HG03064 (cell line): Measurements from ENCODE around the gene FHAD1.

Experiments
- ATAC-seq: cut with Tn5 transposase; IDR thresholded peaks from one replicate; pipeline ENCODE4 v1.9.1; 2021; ENCODE audit warnings: low read depth; ENCODE audit not compliant: unreplicated experiment

The FHAD1 gene

DNA sequence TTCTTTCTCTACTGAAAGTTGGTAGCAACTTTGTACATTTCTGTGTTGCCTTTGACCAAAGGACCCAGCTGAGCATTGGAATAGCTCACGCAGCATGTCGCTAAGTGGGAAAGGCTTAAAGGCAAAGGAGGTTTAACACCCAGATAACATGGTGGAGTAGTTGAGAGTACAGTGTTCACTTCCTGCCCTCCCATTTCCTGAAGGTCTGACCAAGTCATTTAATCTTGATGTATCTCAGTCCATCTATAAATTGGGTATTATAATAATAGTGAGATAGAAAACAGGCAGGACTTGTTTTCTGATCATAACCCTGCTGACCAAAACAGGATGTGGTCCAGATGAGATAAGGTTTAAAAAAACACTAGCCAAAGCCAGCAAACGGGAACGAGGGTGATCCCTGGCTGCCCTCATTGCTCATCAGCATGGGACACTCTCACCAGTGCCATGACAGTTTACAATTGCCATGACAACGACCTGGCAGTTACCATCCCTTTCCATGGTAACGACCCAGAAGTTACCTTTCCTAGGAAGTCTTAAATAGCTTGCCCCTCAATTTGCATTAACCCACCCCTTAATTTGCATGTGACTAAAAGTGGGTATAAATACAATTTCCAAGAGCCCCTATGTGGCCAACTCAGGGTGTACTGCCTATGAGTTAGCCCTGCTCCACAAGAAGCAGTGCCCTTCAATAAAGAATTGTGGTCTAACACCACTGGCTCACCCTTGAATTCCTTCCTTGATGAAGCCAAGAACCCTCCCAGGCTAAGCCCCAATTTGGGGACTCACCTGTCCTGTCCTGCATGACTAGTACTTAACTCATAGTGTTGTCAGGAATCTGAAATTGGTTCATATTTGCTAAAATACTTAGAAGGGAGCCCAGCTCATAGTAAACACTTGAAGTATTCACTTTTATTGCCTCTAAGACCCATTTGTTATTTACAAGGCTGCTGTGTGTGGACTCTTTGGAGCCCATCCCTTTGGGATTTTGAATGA is 28.4 kb upstream of the FHAD1 start:
- no peak for ATAC-seq

DNA sequence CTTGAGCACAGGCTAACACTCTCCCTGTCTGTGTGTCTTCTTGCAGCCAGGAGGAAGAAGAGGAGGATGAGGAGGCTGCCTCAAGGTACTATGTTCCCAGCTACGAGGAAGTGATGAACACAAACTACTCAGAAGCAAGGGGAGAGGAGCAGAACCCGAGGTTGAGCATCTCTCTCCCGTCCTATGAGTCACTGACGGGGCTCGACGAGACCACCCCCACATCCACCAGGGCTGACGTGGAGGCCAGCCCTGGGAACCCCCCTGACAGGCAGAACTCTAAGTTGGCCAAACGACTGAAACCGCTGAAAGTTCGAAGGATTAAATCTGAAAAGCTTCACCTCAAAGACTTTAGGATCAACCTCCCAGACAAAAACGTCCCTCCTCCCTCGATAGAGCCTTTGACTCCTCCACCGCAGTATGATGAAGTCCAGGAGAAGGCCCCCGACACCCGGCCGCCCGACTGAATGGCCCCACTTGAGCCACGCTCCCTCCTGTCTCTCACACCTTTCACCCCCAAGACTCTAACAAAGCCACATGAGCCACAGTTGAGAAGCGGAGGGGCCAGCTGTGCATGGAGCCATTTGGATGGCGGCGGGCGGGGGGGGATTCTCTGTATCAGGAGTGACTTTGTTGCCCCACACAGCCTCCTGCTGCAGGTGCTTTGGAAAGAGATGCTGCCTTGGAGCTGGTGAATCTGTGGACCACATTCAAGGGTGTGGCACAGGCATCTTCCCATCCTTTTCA is 27.6 kb upstream of the FHAD1 start:
- no peak for ATAC-seq

DNA sequence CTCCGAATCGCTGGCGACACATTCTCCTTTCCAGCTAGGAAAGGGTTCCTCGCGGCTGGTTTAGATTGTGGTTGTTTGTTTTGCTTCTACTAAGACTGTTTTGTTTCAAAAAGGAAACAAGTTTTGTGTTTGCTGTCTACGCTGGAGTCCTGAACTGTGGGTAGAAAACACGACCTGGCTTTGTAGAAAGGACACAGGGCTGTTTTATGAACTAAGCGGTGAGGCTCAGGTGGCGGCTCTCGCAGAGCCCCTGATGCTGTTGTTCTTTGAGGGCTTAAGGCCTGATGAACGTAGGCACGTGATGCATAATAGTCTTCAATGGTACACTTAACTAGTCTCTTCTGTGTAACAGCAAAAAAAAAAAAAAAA is 27.0 kb upstream of the FHAD1 start:
- no peak for ATAC-seq

DNA sequence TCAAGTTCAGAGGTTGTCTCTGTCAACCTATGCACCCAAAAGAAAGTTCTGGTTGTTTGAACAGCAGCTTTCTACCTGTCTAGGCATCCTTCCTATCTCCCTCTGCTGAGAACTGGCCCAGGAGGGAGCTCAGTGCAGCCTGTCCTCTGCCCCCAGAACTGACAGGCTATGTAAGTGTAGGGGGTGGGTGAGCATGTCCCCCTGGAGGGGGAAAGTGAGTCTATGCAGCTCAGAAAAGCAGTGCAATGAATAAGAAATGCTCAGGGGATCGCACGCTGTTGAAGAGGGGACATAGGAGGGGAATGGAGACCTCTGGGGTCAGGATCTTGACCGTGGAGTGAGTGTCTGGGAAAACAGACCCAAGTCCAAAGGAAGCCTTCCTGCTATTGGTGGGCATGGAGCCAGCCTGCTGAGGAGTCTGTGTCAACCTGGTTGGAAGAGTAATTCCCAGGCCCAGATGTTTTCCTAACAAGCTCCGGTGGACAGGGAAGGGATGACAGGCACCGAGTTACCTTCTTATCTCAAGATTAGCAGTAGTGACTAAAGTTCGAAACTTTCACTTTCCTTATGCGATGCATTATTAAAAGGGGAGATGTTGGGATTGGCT is 26.1 kb upstream of the FHAD1 start:
- no peak for ATAC-seq

DNA sequence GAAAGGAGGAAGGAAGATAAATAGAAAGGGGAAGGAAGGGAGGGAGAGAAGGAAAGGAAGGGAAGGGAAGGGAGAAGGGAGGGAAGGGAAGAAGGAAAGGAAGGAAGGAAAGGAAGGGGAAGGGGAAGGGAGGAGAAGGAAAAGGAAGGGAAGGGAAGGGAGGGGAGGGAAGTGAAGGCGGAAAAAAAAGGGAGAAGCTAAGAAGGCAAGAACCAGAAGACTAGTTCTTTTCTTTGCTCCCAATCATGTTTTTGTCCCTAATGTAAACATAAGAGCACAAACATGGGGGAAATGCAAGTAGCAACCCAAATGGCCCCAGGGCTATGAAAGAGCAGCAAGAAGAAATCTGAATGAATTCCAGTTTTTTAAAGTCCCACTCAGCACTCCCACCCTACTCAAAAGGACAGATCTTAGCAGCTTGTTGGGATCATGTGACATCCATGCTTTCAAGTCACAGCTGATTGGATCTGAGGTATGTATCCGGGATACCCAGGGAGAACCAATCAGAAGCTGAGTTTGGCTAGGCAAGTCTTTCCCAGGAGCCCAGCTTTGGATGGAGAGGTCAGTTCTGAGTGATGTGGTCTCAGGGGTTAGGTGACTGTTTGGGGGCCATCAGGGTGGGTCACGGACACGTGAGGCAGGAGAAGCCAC is 24.2 kb upstream of the FHAD1 start:
- no peak for ATAC-seq

DNA sequence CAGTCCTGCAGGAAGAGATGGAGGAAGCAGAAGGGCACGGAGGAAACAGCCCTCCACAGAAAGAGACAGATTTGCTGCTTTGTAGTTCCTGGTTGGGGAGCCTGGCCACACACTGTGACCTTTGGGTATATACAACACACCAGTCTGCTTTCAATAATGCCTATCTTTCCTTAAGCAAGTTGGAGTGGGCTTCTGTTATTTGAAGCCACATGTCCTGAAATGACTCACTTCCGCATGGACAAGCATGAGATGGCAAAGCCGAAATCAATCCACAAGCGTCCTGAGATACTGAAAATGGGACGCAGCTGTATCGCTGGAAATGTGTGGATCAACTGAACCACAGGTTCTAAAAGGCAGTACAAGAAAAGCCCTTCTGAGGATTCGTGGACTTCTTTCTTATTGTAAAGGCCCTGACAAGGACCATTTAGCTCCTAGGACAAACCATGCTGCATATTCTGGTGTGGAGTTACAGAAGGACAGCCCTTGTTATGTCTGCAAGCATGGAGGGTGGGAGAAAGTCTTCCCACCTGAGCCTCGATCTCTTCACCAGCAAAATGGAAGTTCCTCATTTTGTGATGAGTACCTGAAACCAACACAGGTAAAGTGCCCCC is 22.7 kb upstream of the FHAD1 start:
- no peak for ATAC-seq

DNA sequence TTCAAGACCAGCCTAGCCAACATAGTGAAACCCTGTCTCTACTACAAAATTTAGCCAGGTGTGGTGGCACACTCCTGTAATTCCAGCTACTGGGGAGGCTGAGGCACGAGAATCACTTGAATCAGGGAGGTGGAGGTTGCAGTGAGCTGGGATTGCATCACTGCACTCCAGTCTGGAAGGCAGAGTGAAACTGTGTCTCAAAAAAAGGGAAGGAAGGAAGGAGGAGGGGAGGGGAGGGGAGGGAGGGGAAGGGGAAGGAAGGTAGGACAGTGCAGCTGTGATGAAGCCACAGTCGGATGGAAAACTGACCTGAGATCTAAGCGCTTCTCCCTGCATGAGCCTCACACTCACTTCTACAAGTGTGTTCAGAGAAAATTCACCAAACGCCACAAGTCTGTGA is 22.0 kb upstream of the FHAD1 start:
- no peak for ATAC-seq

DNA sequence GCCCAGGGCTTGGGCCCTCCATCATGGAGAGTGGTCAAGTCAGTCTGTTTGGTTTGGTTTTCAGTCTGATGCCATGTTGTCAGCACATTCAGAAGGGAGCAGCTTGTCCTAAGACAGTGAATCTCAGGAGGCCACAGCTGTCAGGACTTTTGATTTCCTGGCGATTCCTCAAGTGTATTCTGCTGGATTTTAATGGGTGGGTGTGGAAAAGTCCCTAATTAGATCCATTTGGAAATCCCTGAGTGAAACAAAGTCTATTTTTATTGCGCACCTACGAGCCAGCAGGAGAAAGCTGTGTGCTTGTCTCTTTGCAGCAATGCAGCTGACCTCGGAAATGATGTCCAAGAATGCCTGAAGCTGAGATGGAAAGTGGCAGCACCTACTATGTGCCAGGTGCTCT is 21.6 kb upstream of the FHAD1 start:
- ATAC-seq, result no peak

DNA sequence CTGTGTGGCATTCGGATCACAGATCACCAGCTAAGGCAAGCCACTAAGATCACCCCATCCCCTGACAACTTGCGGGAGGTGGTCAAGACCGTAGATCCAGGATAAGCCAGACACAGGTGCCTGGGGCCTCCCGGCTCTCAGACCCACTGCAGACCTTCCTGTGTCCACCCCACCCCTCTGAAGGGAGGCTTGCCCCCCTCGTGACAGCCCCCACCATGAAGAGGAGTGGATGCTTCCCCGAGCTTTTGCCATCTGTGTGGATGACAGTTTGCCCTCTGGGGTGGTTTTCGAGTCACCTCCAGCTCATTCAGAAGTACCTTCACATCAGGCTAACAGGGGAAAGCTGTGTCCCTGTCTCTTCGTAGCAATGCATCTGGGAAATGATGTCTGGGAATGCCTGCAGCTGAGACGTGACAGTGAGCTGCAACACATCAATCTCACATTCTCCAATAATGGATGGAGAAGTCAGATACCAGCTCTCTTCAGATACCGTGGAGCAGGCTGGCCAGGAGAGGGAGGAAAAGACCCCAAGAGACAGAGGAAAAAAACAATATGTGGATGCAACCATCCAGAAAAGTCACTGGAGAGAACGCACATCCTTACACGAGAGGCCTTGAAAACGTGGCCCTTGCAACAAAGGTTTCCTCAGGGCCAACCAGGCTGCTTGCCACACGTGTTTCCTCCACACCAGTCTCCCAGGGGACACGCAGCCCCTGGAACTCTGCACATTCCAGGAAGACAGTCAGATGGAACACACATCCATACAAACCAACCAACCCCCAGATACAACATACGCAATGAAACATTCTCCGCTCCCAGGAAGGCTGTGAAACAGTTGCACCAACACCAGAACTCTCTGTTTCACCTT is 20.4 kb upstream of the FHAD1 start:
- ATAC-seq, result no peak

DNA sequence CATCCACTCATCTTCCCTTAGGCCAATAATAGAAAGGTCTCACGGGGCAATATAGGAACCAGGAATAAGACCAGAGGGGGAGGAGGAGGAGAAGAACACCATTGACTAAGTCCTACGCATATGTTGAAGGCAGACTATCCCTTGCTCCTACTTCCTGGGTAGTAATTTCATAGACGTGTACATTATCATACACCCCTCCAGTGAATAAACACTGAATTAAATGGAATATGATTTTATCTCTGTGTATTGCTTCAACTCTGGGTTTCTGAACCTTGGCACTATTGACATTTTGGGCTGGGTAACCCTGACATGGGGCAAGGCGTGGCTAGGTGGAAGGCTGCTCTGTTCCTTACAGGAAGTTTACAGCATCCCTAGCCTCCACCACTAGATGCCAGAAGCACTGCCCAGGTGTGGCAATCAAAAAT is 17.3 kb upstream of the FHAD1 start:
- no peak for ATAC-seq

DNA sequence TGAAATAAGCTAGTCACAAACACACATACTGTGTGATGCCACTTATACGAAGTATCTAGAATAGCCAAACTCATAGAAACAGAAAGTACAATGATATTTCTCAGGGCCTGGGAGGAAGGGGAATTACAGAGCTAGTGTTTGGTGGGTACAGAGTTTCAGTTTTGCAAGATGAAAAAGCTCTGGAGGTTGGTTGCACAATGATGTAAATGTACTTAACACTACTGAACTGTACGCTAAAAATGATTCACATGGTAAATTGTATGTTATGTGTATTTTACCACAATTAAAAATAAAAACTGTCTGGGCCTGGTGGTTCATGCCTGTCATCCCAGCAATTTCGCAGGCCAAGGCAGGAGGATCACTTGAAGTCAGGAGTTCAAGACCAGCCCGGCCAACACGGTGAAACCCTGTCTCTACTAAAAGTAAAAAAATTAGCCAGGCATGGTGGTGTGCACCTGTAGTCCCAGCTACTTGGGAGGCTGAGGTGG is 15.3 kb upstream of the FHAD1 start:
- peak; percentile 90 for ATAC-seq

DNA sequence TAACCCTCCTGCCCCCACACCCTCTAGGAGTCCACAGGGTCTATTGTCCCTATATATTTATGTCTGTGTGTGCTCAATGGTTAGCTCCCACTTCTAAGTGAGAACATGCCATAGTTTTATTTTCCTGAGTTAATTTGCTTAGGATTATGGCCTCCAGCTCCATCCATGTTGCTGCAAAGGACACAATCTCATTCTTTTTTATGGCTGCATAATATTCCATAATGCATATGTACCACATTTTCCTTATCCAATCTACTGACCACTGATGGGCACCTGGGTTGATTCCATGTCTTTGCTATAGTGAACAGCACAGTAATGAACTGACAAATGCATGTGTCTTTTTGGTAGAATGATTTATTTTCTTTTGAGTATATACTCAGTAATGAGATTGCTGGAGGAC is 13.3 kb upstream of the FHAD1 start:
- no peak for ATAC-seq

DNA sequence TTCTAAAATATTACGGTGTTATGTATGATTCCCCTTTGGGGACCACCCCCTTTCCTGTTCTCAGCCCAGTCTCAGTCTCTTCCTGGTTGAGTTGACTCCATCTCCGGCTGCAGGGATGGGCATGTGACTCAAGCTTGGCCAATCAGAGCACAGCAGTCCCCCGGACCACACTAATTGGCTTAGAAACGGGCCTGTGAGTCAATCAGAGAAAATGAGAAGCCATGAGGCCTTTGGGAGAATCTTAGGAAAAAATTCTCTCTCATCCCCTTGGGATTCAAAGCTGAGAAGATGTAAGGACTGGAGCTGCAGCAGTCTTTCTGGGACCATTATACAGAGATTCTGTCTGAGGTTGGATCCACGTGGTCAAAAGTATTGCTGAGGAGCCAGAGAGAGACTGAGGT is 10.7 kb upstream of the FHAD1 start:
- no peak for ATAC-seq

DNA sequence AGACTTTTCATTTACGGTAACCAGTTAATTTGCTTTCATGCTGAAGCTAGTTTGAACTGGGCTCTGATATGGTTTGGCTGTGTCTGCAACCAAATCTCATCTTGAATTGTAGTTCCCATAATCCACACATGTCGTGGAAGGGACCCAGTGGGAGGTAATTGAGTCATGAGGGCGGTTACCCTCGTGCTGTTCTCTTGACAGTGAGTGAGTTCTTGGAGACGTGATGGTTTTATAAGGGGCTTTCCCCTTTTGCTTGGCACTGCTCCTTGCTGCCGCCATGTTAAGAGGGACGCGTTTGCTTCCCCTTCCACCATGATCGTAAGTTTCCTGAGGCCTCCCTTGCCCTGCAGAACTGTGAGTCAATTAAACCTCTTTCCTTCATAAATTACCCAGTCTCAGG is 10.3 kb upstream of the FHAD1 start:
- no peak for ATAC-seq

DNA sequence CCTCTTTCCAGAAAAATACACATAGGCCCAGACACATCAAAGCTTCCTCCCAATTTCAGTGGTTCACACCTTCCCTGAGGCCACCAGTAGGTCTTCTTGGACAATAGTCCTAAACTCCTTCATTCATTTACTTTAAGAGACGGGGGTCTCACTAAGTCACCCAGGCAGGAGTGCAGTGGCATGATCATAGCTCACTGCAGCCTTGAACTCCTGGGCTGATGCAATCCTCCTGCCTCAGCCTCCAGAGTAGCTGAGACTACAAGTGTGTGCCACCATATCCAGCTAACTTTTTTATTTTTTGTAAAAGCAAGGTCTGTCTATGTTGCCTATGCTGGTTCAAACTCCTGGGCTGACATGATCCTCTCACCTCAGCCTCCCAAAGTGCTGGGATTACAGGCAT is 8.2 kb upstream of the FHAD1 start:
- no peak for ATAC-seq

DNA sequence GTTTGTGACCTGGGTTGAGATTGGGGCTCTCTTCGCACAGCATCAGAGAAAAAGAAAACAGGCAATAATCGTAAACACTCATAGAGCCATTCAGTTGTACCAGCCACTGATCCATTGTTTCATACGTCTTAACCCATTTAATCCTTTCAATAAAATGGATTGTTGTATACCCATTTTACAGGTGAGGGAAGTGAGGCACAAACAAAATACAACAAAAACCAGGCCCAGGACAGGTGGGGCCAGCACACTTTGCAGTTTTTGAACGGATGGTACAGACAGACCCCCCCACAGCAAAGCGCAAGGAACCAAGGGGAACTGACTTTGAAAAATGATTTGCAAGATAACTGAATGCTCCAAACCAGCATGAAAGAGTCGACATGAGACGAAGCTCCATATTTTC is 4.3 kb upstream of the FHAD1 start:
- no peak for ATAC-seq

DNA sequence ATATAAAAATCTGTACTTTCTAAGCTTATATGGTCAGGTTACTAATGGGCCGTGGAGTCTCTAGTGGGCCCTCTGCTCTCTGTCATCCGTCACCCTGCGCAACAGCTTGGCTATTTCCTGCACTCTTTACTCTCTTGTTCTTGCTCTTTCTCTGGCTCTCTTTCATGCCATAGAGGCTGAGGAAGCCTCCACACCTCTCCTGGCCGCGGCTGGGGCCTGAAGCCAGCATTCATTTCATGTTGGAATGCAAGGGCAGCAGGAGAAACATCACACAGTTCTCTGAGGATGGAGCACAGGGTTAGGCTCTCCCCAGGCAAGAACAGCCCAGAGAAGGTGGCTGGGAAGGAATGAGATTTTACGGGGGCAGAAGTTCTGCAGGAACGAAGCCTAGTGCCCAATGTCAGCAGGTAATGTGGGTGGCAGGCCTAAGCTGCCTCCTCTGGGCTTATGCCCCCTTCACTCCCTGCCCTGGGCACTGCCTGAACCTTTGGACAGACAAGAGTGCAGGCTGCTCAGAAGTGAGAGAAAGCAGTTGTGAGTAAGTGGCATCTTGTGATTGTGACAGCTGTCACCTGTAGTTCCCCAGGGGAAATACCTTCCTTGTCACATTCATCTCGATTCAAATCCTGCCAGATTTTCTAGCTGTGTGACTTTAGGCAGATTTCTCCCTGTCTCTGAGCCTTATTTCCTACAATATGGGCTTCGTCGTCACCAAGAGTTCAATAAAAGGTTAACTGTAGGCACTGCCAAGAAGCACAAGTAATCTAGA is 3.6 kb upstream of the FHAD1 start:
- no peak for ATAC-seq

DNA sequence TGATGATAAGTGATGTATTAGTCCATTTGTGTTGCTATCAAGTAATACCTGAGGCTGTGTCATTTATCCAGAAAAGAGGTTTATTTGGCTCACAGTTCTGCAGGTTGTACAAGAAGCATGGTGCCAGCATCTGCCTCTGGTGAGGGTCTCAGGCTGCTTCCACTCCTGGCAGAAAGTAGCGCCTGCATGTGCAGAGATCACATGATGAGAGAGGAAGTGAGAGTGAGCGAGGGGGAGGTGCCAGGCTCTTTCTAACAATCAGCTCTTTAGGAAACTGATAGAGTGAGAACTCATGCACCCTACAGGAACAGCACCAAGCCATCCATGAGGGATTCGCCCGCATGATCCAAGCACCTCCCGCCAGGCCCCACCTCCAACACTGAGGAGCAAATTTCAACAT is 2.2 kb upstream of the FHAD1 start:
- ATAC-seq, result no peak
